HG03039 (cell line): ENCODE data around the gene VWCE.
"Not testable (repeated sequence)": the region's sequence is repeated elsewhere in the genome, so short reads cannot be mapped to it uniquely, and the experiment has no call there.

Source experiments
- ATAC-seq: cut with Tn5 transposase; IDR thresholded peaks from one replicate; pipeline ENCODE4 v1.9.1; 2021; ENCODE audit warnings: mild to moderate bottlenecking, moderate library complexity; ENCODE audit not compliant: unreplicated experiment

VWCE gene

DNA sequence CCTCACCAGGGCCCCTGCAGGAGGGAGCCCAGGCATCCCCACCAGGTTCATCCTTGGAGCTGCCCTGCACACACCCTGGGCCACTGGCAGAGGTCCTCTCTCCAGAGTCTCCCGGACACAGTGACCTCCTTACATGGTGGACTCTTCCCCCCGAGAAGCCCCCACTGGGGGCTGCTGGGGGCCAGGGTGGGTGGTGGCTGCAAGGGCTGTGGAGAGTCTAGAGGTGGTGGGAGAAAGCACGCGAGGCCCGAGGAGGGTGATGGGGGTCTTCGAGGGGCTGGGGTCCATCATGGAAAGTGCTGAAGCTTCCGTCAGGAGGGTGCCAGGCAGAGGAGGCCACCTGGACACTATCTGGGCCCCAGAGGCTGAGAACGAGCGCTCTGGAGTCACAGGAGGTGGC is 36.6 kb downstream of the VWCE start:
- ATAC-seq, result no peak

DNA sequence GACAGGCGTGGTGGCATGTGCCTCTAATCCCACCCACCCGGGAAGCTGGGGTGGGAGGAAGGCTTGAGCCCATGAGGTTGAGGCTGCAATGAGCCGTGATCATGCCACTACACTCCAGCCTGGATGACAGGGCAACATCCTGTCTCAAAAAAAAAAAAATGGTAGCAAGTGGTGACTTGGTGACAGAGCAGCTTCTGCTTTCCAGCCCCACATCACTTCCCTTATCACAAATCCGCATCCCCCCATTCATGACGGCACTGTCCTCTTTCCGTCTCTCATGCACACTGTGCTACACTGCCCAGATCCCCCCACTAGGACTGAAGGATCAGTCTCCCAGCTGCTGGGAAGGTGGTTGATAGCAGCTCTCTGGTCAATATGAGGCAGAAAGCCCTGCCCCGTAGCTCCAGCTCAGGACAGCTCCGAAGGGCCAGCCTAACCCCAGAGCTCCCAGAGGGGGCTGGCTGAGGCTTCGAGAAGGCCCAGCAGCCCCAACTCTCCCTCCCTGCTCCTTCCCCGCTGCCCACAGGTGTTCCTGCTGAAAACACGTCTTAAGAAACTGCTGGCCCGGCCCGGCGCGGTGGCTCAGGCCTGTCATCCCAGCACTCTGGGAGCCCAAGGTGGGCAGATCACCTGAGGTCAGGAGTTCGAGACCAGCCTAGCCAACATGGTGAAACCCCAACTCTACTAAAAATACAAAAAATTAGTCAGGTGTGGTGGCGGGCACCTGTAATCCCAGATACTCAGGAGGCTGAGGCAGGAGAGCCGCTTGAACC is 38.2 kb downstream of the VWCE start:
- ATAC-seq, result no peak

DNA sequence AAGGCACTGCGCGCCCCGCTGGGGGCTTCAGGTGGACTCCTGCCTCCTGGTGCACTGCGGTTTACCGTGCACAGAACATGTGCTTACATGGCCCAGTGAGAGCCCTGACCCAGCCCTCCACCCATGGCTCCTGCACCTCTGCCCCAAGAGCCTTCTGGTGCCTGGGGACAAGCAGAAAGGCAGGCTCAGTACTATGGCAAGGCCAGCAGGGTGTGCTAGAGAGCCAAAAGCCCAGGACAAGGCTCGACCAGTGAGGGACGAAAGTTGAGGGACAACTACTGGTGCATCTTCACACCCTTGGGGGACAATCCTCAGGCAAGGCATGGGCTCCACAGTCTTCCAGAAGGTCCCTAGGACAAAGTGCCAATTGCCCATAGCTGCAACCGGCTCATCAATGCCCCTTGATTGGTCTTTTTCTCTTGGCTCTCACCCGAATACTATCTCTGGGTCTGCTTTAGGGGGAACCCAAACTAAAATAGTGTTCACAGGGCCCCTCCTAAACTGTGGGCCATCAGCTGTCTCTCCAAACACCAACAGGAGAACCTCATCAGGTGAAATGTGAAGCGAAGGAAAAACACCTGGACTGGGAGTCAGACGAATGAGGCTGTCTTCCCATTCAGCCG is 40.6 kb downstream of the VWCE start:
- no peak for ATAC-seq

DNA sequence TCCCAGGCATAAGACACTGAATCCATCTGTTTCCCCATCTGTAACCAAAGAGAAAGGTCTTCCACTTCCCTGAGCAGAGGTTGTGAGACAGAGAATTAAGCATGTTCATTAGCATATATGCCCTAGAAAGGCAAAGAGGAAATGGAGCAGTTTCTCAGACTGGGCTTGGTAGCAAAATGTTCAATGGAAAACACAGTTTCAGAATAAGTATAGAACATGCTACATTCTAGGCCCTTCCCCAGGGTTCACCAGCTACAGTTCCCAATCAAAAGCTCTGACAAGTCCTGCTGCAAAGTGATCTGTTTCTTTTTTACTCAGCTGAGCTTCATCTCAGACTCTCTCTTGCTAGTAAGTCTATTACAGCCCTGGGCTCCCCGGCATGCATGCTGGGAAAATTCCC is 42.8 kb downstream of the VWCE start:
- not testable (repeated sequence) for ATAC-seq

DNA sequence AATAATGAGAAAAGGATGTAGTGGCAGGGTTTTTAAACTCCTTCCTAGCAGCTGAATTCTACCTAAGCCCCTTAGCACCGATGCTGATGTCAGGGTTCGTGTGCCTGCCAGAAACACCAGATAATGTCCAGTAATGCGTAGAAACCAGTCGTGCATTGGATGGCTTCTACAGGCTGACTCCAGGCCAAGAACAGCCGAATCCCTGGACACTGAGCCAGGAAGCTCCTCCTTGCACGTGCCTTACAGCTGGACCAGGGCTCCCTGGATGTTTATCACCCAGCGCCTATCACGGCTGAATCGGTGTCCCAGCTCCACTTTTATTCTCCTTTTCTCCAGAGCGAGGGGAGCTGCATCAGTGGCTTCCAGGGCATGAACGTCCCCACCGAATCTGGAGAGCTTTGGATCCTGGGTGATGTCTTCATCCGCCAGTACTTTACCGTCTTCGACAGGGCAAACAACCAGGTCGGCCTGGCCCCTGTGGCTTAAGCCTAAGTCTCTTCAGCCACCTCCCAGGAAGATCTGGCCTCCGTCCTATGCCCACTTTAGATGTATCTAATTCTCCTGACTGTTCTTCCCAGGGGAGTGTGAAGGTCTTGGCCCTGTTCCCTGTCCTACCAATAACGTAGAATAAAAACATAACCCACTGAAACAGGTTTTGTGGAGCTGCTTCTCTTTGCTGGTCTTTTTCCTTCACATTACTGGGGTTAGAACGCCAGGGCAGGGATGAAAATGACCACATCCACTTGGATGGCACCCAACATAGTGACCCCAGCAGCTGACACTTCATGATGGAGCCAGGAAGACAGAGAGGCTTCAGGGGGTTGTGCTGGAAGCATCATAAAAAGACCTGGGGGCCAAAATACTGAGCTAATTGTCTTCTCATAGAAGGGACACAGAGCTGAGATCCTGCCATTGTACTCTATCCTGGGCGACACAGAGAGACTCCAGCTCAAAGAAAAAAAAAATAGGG is 44.0 kb downstream of the VWCE start:
- not testable (repeated sequence) for ATAC-seq

DNA sequence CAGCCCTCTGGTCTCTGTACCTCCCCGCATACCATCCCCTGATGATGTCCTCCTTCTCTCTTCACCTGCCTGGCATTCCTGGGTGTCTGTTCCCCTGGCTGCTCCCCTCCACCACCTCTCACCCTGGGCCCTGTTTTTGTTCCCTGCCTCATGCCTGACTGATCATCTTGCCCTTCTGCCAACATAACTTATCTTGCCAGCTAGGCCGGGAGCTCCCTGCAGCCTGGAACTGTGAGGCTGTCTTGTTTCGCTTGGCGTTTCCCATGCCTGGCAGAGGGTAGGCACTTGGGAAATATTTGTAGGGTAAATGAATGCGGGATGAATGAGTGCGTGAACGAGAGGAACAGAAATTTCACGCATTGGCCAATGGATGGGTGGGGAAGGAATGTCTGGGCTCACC is 45.9 kb downstream of the VWCE start:
- not testable (repeated sequence) for ATAC-seq

DNA sequence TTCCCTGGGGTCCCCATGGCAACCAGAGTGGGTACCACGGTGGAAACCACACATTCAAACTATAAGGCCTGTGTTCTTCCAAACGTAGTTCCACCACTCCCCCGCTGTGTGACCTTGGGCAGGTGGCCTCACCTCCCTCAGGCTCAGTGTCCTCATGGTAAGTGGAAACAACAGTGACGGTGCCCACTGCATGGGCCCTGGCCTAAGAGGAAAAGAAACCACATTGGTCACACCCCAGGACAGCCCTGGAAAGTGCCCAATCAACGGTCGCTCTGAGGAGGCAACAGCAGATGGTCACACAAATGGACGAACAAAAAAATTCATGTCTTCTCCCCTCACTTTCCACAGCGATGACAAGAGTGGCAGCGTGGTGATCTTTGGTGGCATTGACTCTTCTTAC is 47.0 kb downstream of the VWCE start:
- ATAC-seq, result not testable (repeated sequence)

DNA sequence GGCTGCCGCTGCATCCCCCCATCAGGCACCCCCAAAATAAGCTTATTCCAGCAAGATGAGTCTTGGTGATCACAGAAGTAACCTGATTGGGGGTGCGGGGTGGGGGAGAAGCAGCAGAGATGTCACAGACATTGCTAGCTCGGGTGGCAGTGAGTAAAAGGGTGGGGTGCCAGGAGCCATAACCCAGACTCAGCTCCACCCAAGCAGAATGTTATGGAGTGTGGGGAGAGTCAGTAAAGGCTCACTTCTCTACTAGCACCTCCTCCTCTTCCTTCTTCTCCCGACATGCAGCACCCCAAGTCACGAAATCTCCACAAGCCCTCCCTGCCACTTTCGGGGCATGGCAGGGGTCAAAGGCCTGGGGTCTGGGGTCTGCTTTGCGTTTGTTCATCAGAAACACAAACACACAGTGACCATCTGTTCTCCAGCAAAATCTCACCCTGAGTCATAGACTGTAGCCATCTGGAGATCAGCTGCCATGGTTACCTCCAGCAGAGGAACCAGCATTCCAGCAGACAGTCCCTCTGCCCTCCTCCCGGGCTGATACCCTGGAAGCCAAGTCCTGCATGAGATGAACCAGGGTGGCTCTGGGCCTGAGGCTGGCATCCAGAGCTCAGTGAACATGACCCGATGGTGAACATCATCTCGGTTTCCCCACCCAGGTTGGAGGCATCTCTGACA is 49.7 kb downstream of the VWCE start:
- ATAC-seq, result not testable (repeated sequence)

DNA sequence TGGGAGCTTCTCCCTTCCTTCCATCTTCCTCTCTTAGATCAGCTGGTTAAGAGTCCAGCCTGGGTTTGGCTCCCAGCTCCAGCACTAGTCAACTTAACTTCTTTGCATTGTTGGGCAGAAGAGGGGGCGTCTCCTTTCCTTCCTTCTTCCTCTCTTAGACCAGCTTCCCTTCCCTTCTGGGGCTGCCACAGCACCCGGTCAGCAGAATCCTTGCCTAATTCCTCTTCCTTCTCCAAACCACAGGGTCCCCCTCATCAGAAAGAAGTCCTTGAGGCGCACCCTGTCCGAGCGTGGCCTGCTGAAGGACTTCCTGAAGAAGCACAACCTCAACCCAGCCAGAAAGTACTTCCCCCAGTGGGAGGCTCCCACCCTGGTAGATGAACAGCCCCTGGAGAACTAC is 53.6 kb downstream of the VWCE start:
- not testable (repeated sequence) for ATAC-seq

DNA sequence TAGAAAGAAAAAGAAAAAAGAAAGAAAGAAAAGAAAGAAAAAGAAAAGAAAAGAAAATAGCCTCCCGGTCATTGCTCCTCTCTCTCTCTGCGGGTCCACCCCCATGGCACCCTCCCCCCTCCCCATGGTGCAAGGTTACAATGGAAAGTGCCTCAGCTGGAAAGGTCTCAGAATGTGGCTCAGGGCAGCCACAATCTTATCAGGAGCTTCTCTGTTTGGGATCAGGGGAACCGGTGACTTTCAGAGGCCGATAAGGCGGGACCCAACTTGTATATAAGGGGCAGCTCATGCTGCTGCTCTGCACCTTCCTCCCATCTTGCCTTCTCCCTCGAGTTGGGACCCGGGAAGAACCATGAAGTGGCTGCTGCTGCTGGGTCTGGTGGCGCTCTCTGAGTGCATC is 54.2 kb downstream of the VWCE start, which contains the start of gene PGA5:
Gene PGA5 (plus strand): TSS at position 301 of the 400 bp plus-strand sequence. CDS start 52 bp downstream, at position 353.
- not testable (repeated sequence) for ATAC-seq

DNA sequence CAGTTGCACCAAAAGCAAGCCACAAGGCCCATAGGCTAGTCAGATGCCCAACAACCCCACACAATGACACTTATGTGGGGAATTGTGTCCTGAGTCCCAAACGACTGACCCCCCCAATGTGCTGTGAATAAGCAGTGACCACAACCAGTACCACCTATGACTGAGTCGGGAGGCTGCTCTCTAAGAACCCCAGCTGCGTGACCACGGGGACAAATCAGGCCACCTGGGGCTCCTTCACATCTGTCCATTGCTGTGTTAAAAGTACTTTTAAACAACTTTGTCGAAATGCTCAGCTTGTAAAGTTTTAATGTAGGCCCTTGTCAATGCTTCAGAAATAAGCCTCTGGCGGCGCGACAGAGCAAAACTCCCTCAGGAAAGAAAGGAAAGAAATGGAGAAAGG is 54.8 kb downstream of the VWCE start:
- ATAC-seq, result not testable (repeated sequence)

DNA sequence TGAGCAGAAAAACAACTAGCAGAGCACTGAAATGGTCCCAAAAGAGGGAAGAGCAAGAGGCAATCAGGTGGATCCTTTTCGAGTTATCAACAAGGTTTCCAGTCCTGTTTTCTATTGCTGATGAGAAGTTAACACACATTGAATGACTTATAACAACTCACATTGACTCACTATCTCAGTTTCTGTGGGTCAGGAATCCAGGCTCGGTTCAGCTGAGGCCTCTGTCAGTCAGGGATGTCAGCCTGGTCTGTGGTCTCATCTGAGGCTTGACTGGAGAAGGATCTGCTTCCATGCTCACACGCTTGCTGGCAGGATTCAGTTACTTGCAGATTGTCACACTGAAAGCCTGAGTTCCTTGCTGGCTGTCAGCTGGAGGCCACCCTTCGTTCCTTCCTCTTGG is 58.0 kb downstream of the VWCE start:
- not testable (repeated sequence) for ATAC-seq

DNA sequence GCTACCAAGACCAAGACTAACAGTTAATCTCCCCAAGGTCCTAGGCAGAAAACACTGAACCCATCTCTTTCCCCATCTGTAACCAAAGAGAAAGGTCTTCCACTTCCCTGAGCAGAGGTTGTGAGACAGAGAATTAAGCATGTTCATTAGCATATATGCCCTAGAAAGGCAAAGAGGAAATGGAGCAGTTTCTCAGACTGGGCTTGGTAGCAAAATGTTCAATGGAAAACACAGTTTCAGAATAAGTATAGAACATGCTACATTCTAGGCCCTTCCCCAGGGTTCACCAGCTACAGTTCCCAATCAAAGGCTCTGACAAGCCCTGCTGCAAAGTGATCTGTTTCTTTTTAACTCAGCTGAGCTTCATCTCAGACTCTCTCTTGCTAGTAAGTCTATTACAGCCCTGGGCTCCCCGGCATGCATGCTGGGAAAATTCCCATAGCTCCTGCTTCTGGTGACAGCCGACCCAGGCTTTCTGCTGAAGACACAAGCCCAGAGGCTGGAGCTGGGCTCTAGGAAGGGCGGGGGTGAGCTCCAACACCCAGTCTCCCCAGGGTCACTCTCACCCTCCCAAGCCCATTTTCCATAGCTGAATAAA is 62.5 kb downstream of the VWCE start:
- not testable (repeated sequence) for ATAC-seq

DNA sequence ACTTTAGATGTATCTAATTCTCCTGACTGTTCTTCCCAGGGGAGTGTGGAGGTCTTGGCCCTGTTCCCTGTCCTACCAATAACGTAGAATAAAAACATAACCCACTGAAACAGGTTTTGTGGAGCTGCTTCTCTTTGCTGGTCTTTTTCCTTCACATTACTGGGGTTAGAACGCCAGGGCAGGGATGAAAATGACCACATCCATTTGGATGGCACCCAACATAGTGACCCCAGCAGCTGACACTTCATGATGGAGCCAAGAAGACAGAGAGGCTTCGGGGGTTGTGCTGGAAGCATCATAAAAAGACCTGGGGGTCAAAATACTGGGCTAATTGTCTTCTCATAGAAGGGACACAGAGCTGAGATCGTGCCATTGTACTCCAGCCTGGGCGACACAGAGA is 63.5 kb downstream of the VWCE start:
- not testable (repeated sequence) for ATAC-seq

DNA sequence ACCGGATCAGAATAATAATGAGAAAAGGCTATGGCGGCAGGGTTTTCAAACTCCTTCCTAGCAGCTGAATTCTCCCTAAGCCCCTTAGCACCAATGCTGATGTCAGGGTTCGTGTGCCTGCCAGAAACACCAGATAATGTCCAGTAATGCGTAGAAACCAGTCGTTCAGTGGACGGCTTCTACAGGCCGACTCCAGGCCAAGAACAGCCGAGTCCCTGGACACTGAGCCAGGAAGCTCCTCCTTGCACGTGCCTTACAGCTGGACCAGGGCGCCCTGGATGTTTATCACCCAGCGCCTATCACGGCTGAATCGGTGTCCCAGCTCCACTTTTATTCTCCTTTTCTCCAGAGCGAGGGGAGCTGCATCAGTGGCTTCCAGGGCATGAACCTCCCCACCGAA is 64.1 kb downstream of the VWCE start:
- not testable (repeated sequence) for ATAC-seq

DNA sequence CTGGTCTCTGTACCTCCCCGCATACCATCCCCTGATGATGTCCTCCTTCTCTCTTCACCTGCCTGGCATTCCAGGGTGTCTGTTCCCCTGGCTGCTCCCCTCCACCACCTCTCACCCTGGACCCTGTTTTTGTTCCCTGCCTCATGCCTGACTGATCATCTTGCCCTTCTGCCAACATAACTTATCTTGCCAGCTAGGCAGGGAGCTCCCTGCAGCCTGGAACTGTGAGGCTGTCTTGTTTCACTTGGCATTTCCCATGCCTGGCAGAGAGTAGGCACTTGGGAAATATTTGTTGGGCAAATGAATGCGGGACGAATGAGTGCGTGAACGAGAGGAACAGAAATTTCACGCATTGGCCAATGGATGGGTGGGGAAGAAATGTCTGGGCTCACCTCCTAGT is 65.7 kb downstream of the VWCE start:
- not testable (repeated sequence) for ATAC-seq

DNA sequence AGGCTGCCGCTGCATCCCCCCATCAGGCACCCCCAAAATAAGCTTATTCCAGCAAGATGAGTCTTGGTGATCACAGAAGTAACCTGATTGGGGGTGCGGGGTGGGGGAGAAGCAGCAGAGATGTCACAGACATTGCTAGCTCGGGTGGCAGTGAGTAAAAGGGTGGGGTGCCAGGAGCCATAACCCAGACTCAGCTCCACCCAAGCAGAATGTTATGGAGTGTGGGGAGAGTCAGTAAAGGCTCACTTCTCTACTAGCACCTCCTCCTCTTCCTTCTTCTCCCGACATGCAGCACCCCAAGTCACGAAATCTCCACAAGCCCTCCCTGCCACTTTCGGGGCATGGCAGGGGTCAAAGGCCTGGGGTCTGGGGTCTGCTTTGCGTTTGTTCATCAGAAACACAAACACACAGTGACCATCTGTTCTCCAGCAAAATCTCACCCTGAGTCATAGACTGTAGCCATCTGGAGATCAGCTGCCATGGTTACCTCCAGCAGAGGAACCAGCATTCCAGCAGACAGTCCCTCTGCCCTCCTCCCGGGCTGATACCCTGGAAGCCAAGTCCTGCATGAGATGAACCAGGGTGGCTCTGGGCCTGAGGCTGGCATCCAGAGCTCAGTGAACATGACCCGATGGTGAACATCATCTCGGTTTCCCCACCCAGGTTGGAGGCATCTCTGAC is 68.5 kb downstream of the VWCE start:
- not testable (repeated sequence) for ATAC-seq

DNA sequence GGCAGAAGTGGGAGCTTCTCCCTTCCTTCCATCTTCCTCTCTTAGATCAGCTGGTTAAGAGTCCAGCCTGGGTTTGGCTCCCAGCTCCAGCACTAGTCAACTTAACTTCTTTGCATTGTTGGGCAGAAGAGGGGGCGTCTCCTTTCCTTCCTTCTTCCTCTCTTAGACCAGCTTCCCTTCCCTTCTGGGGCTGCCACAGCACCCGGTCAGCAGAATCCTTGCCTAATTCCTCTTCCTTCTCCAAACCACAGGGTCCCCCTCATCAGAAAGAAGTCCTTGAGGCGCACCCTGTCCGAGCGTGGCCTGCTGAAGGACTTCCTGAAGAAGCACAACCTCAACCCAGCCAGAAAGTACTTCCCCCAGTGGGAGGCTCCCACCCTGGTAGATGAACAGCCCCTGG is 72.4 kb downstream of the VWCE start:
- ATAC-seq, result not testable (repeated sequence)

DNA sequence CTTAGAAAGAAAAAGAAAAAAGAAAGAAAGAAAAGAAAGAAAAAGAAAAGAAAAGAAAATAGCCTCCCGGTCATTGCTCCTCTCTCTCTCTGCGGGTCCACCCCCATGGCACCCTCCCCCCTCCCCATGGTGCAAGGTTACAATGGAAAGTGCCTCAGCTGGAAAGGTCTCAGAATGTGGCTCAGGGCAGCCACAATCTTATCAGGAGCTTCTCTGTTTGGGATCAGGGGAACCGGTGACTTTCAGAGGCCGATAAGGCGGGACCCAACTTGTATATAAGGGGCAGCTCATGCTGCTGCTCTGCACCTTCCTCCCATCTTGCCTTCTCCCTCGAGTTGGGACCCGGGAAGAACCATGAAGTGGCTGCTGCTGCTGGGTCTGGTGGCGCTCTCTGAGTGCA is 73.1 kb downstream of the VWCE start, which contains the start of gene PGA4:
Gene PGA4 (plus strand): TSS at position 301 of the 400 bp plus-strand sequence. CDS start 54 bp downstream, at position 355.
- ATAC-seq, result not testable (repeated sequence)
